ENCODE measurements around the gene CD101.
A peak's percentile ranks its signal among the peaks of the same experiment; 100 is the strongest.
"Not testable (repeated sequence)": the region's sequence is repeated elsewhere in the genome, so short reads cannot be mapped to it uniquely, and the experiment has no call there.

CD101 gene

GRCh38 chr1:117001254-117001927 lies at the start of gene CD101:
TSS of gene CD101 (plus strand) at chr1:117001760. CDS start at chr1:117001818, 58 bp downstream.
- DNase-seq = no peak

- no peak for DNase-seq
Observed at GRCh38 chr1:116952738-116953275, 48.8 kb upstream of the CD101 start.

- peak; percentile 43 for DNase-seq
Observed at GRCh38 chr1:116954440-116954839, 47.1 kb upstream of the CD101 start.

GRCh38 chr1:116956378-116956777 lies 45.2 kb upstream of the CD101 start:
- no peak for DNase-seq

- no peak for DNase-seq
Observed at GRCh38 chr1:116957646-116958045, 43.9 kb upstream of the CD101 start.

GRCh38 chr1:116958110-116958509 lies 43.5 kb upstream of the CD101 start:
- no peak for DNase-seq

GRCh38 chr1:116958977-116959376 lies 42.6 kb upstream of the CD101 start:
- DNase-seq = no peak

GRCh38 chr1:116961606-116962005 lies 40.0 kb upstream of the CD101 start:
- no peak for DNase-seq

GRCh38 chr1:116962987-116963639 lies 38.4 kb upstream of the CD101 start:
- no peak for DNase-seq

GRCh38 chr1:116966791-116967190 lies 34.8 kb upstream of the CD101 start:
- DNase-seq = no peak

- DNase-seq = no peak
Observed at GRCh38 chr1:116968724-116969123, 32.8 kb upstream of the CD101 start.

GRCh38 chr1:116971258-116971860 lies 30.2 kb upstream of the CD101 start:
- DNase-seq = peak; percentile 48

- peak; percentile 78 for DNase-seq
Observed at GRCh38 chr1:116971965-116972673, 29.4 kb upstream of the CD101 start.

- DNase-seq = peak; percentile 16
Observed at GRCh38 chr1:116972674-116973030, 28.9 kb upstream of the CD101 start.

- not testable (repeated sequence) for DNase-seq
Observed at GRCh38 chr1:116980309-116980708, 21.3 kb upstream of the CD101 start.

- DNase-seq = no peak
Observed at GRCh38 chr1:116981521-116982037, 20.0 kb upstream of the CD101 start.

GRCh38 chr1:116982319-116983004 lies 19.1 kb upstream of the CD101 start:
- no peak for DNase-seq

- DNase-seq = no peak
Observed at GRCh38 chr1:116983112-116983511, 18.4 kb upstream of the CD101 start.

- no peak for DNase-seq
Observed at GRCh38 chr1:116983678-116984077, 17.9 kb upstream of the CD101 start.

GRCh38 chr1:116984406-116985160 lies 17.0 kb upstream of the CD101 start:
- no peak for DNase-seq

GRCh38 chr1:116986421-116987255 lies 14.9 kb upstream of the CD101 start:
- no peak for DNase-seq
